Stimulated activated CD8-positive, alpha-beta memory T cell treated with anti-CD3 and anti-CD28 coated beads, Interleukin-7, amount 100 ng/mL, for 48 hours (primary cell): ENCODE results near the gene JAKMIP3.

Experiments used
- DNase-seq, 2 donors: peaks; one replicate each; pipeline ENCODE4 v3.0.0-alpha.2; 2020; ENCODE audit warnings: low read depth in 1 of 2; ENCODE audit errors: extremely low read depth in 1 of 2

Gene JAKMIP3

DNA sequence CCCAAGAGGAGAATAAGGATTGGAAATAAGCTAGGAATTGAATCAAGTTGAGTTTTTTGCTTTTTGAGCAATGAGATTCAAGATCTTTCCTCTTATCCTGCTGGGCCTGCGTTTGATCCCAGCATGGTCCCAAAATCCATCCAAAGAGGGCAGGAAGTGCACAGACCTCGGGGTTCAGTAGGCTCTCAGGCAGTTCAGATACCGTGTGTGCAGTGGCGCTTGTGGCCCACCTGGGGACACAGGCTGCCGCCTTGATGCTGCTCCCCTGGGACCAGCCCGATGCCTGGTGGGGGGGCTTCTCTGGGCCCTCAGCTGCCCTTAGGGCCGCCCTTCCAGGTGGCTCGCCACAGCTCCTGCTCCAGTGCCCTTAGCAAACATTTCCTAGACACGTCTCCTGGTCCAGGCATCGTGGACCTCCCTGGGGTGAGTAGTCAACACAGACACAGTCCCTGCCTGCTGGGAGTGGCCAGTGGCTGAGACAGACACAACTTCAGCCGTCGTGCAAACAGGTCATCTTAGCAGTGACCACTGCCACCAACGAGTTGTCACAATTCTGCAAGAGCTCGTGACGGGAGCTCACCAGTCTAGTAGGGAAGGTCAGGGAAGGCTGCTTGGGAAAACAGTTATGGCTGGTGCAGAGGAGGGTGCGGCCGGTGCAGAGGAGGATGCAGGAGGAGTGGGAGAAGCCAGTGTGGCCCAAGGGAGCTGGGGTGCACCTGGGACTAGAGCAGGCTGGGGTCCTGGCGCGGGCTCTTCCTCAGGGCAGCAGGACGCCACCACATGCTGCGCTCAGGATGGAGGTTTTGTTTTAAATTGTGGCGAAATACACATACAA is 21.7 kb upstream of the JAKMIP3 start:
- no peak for DNase-seq

DNA sequence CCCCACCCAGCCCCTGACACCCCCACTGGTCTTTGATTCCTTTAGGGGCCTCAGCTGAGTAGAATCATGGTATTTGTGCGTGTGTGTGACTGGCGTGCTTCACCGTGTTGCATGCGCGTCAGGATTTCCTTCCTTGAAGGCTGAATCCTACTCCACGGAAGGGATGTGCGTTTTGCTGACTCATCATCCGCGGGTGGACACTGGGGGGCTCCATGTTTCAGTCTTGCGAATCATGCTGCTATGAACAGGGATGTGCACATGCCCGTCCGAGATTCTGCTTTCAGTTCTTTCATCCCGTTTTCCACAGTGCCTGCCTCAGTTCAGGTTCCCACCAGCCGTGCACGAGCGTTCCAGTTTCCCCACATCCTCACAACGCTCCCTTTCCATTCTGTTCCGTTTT is 20.9 kb upstream of the JAKMIP3 start:
- no peak for DNase-seq

- DNase-seq, result no peak
Observed at GRCh38 chr10:132045324-132045723, 20.4 kb upstream of the JAKMIP3 start.

DNA sequence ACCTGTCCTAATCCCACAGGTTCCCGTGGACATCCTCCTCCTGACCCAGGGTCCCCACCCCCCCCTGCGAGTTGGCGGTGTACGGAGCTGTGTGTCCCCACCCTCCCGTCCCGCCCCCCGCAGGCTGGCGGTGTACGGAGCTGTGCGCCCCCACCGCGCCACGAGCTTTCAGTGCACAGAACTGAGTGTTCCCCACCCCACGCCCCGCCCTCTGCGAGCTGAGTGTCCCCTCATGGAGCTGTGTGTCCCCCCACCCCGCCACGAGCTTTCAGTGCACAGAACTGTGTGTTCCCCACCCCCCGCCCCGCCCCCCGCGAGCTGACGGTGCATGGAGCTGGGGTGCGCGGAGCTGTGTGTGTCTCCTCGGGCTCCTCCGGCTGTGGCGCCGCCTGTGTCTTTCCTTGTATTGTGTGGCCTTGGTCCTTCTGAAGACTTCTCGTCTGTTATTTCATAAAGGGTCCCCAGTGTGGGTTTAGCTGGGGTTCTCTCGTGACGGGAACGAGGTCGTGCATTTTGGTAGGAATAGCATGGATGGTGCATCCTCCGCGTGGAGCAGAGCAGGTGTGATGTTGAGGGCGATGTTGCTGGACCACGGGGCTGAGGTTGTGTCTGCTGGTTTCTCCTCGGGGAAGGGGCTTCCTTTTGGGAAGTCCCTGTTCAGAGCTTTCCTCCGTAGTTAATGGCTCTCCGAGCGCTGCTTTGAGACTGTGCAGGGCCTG is 18.0 kb upstream of the JAKMIP3 start:
- no peak for DNase-seq

- no peak for DNase-seq
Observed at GRCh38 chr10:132048294-132048667, 17.5 kb upstream of the JAKMIP3 start.

GRCh38 chr10:132050191-132050590 is 15.6 kb upstream of the JAKMIP3 start:
- no peak for DNase-seq

- no peak for DNase-seq
Observed at GRCh38 chr10:132052124-132052523, 13.6 kb upstream of the JAKMIP3 start.

DNA sequence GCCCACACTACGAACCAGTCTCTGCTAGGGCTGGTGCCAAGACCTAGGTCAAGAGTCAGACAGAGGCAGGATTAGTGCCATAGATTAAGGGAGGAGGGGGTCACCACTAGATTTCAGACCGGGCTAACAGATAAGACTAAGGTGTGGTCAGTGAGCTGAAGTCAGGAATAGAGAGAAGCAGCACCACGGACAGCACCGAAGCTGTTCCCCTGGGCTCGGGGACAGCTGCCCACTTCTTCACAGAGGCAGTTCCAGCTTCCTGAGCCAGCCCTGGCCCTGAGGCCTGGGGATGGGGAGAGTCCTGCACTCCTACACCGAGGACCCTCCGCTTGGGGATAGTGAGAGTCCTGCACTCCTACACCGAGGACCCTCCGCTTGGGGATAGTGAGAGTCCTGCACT is 11.2 kb upstream of the JAKMIP3 start:
- DNase-seq, result no peak

DNA sequence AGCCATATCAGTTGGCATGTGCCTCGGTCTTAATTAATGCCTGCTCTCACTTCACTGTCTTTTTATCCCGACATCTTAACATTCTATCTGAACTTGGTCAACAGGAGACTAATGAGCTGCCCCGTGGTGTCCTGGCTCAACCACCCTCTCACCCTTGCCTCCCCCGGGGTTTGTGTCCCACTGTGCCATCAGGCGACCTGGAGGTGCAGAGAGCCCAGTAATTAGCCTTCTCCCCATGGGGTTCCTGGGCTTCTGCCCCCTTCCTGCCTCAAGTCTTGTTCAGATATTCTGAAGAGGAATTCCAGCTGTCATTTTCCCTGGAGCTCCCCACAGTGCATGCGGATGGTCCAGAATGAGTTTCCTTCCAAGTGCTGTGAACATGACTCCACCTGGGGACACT is 10.1 kb upstream of the JAKMIP3 start:
- DNase-seq, result no peak

DNA sequence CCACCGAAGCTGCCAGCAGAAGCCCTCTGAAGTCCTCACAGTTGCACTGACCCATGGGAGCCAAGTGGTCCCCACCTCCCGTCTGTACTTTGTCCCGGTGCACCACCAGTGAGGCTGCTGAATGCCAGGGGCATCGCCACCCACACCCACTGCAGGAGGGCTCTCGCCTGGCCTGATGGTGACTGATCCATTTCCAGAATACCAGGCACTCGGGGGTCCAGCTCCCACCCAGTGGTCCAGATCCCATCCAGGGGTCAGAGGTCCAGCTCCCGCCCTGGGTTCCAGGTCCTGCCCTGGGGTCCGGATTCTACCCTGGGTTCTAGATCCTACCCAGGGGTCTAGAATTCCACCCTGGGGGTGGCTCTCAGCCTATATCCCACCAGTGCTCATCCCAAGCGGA is 9.1 kb upstream of the JAKMIP3 start:
- no peak for DNase-seq

- DNase-seq, result no peak
Observed at GRCh38 chr10:132057191-132057681, 8.5 kb upstream of the JAKMIP3 start.

- DNase-seq, result peak in 1 of 2 donors; percentile 26
Observed at GRCh38 chr10:132058111-132058745, 7.5 kb upstream of the JAKMIP3 start.

GRCh38 chr10:132058793-132059759 is 6.7 kb upstream of the JAKMIP3 start:
- DNase-seq, result no peak

GRCh38 chr10:132059760-132060508 is 5.8 kb upstream of the JAKMIP3 start:
- DNase-seq, result no peak

- DNase-seq, result no peak
Observed at GRCh38 chr10:132061030-132061429, 4.7 kb upstream of the JAKMIP3 start.

- DNase-seq, result no peak
Observed at GRCh38 chr10:132061465-132061864, 4.3 kb upstream of the JAKMIP3 start.

- no peak for DNase-seq
Observed at GRCh38 chr10:132062116-132062515, 3.6 kb upstream of the JAKMIP3 start.

DNA sequence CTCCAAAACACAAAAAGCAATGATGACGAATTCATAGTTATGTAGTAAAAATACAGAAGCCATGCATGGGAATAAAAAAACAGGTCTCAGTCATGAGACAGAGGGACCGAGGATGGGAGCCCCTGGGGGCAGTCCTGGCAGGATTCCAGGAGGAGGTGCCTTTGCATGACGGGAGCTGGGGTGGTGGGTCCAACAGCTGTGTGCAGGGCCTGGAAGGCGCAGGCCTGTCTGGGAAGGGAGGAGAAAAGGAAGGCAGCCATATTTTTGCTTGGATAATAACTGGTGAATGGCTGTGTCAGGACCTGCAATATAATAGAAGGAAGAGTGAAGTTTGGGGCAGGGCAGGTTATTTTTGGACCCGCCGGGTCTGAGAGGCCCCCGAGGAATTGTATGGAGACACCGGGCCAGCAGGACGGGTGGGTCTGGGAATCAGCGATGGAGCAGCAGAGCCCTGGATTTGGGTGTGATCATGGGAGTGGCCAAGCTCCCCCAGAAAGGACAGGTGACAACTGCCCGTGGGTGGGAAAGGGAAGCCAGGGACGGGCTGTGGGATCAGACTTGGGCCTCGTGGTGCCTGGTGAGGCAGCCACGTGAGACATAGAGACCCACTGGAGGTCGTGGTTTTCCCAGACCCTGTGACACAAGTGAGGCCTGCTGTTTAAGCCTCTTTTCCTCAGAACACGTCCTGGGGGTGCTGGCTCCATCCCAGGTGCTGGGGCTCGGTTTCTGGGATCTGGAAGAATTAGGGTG is 2.9 kb upstream of the JAKMIP3 start:
- no peak for DNase-seq

- no peak for DNase-seq
Observed at GRCh38 chr10:132063432-132063831, 2.3 kb upstream of the JAKMIP3 start.
